ENCODE data around the gene TNFSF10.

The TNFSF10 gene

DNA sequence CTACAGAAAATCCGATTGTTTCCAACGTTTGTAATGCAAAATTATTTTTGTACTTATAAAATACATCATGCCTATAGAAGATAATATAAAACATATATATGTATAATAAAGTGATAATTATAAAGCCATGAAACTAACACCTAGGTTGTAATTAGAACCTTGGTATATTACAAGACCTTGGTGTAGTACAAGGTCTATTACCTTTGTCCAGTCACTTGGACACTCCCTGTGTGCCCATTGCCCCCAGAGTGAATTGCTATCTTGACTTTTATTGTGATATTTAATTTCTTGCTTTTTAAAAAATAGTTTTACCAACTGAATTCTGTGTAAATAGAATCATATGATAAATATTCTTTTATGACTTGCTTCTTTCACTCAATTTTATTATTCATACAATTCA, 20.7 kb upstream of the TNFSF10 start:
- no peak overlapping the region for H3K4me3 ChIP-seq (ENCODE audit: low read length)
- DNase-seq (ENCODE audit: low read depth) = no peak
- no peak for TF ChIP-seq CTCF (conservative IDR thresholded peaks at IDR 0.05; ENCODE audit: low read length)

GRCh38 chr3:172543419-172543818, 20.2 kb upstream of the TNFSF10 start:
- H3K4me3 ChIP-seq (ENCODE audit: low read length) = no peak overlapping the region
- TF ChIP-seq CTCF (conservative IDR thresholded peaks at IDR 0.05; ENCODE audit: low read length) = no peak
- DNase-seq (ENCODE audit: low read depth) = no peak

GRCh38 chr3:172542999-172543398, 19.8 kb upstream of the TNFSF10 start:
- TF ChIP-seq CTCF (conservative IDR thresholded peaks at IDR 0.05; ENCODE audit: low read length) = no peak
- no peak overlapping the region for H3K4me3 ChIP-seq (ENCODE audit: low read length)
- DNase-seq (ENCODE audit: low read depth) = peak; percentile 23

DNA sequence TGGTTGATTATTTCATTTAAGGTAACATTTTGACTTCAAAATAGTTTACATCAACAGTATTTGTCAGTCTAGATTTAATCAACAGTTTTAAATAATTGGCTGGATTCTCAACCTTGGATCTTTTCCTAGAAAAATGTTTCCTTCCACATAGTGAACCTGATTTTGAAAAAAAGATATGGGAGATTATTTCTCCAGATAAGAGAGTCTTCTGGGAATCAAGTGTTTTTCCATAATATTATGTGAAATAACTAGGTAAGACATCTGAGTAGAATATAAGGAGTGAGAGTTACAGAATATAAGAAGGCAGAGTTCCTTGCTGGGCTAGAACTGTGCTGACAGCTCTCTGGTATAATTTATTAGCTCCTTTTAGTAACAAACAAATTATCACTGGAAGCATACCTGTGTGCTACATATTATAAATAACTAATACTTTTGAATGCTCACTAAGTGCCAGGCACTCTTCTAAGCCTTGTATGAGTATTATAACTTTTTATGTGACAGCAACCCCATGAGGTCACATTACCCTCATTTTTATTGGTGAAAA, 18.8 kb upstream of the TNFSF10 start:
- no peak overlapping the region for H3K4me3 ChIP-seq (ENCODE audit: low read length)
- DNase-seq (ENCODE audit: low read depth) = no peak
- no peak for TF ChIP-seq CTCF (conservative IDR thresholded peaks at IDR 0.05; ENCODE audit: low read length)

DNA sequence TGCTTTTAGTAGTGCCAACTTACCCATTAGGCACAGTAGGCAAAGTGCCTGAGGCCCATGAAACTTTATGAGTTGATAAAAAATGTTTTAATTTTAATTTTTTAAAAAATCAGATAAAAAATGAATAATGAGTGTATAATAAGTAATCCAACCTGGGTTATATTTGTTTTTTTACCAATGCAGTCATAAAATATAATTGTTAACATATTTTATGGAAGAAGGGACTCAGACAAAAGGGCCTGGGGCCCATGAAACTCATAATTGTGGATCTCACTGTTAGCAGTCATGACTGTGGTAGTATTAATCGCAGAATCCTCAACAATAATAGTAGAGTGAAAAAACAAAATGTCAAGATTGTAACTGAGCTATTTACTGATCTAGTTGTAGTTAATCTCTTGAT, 16.8 kb upstream of the TNFSF10 start:
- DNase-seq (ENCODE audit: low read depth) = no peak
- H3K4me3 ChIP-seq (ENCODE audit: low read length) = no peak overlapping the region
- no peak for TF ChIP-seq CTCF (conservative IDR thresholded peaks at IDR 0.05; ENCODE audit: low read length)

DNA sequence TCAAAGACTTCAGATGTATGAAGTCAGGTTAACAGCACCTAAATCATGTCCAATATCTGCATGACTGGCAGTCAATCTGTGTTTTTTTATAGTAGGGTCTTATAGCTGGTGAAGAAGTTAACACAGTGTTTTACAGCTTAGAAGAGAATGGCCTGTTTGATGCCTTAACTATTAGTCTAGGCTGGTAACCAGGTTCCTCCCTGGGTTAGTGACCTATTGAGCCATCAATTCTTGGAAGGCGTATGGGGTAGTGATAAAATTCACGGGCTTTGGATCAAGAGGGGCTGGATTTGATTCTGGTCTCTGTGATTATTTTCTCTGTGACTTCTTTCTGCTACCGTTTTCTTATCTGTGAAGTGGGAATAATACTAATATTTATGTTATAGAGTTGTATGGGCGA, 16.0 kb upstream of the TNFSF10 start:
- H3K4me3 ChIP-seq (ENCODE audit: low read length) = no peak overlapping the region
- no peak for TF ChIP-seq CTCF (conservative IDR thresholded peaks at IDR 0.05; ENCODE audit: low read length)
- no peak for DNase-seq (ENCODE audit: low read depth)

- no peak overlapping the region for H3K4me3 ChIP-seq (ENCODE audit: low read length)
- no peak for DNase-seq (ENCODE audit: low read depth)
- TF ChIP-seq CTCF (conservative IDR thresholded peaks at IDR 0.05; ENCODE audit: low read length) = no peak
Measured at GRCh38 chr3:172538368-172539151, 15.3 kb upstream of the TNFSF10 start.

All from AG10803 (cell line).